Measurements from ENCODE around the gene NPPA. TPM values are rescaled to one million over a fixed set of nuclear protein-coding genes. Genes with fewer than 3 reads are reported as not detected.

The NPPA gene
- total and polyA plus RNA-seq, 9 of the 15 experiments (the other 6 are each of a cell fraction or from before 2014, with no cell fraction given) = not detected

DNA sequence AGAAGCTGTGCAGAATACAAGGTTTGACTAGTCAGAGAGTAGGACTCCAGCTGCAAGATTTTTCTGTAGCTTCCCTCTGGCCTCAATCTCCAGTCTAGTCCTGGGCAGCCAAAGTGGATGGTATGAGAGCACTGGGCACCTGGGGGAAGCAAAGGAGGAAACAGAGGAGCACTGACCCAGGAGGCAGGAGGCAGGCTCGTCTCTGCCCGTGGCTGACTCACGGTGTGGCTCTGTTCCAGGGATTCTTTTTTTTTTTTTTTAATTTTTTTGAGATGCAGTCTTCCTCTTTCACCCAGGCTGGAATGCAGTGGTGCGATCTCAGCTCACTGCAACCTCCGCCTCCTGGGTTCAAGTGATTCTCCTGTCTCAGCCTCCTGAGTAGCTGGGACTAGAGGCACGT is 15.3 kb upstream of the NPPA start:
- Histone ChIP-seq H3K4me1 (replicated peaks in 1 of 2; ENCODE audit: control insufficient read depth in 2 of 2, insufficient read depth in 2 of 2, low read length in 2 of 2) (peaks cover 0 to 10% of the 10 kb centered on the region in 2 experiments; a peak in 2 of 5 replicates), H3K4me3 (no peak overlapping the region), H3K9me1 (ENCODE audit: control insufficient read depth, insufficient read depth, low read length) (no peaks in the 10 kb centered on the region), H3K79me2 (ENCODE audit: control insufficient read depth, insufficient read depth, low read length) (no peaks in the 10 kb centered on the region), H3K27me3 (ENCODE audit: control insufficient read depth in 2 of 2, insufficient read depth in 2 of 2, low read length in 2 of 2) (peaks cover 27 to 29% of the 10 kb centered on the region in 2 experiments; a peak in 4 of 5 replicates), H3K9ac (ENCODE audit: insufficient read depth in 1 of 2, low read depth in 2 of 2, low read length in 2 of 2) (no peak overlapping the region), H3K4me2 (ENCODE audit: insufficient read depth, low read length) (no peak overlapping the region), H3K27ac (ENCODE audit: extremely low read depth, low read depth, low read length) (no peak overlapping the region), H3K9me3 (replicated peaks; ENCODE audit: control insufficient read depth, insufficient read depth, low read depth, low read length) (no peaks in the 10 kb centered on the region), H4K20me1 (replicated peaks; ENCODE audit: control insufficient read depth, insufficient read depth, low read length) (peaks cover 16% of the 10 kb centered on the region), H2AFZ (ENCODE audit: low read depth, low read length) (no peak overlapping the region), H3K36me3 (ENCODE audit: control insufficient read depth, insufficient read depth, low read length) (no peaks in the 10 kb centered on the region)
- ATAC-seq (no peak), FAIRE-seq (no peak), DNase-seq (ENCODE audit: extremely low read depth in 1 of 4, low spot score in 3 of 4) (no peak)
- in situ Hi-C loops (cut with MboI) (no loop called here), intact Hi-C loops (cut with micrococcal nuclease) (no loop called here)
- no TSS peak for BruUV-seq (replicated peaks)
- ChIA-PET CTCF (ENCODE audit: low intra/inter-chr PET ratio) (no interaction called here), POLR2A (interaction anchor here (0.6 to 2.8 kb wide), 7 partner anchors 9 to 1292 kb away, joined by 3 to 17 read pairs (median 4); no protein-coding TSS in a partner anchor)
- 0% methylated on average over 5 of the region's 6 CpGs for WGBS (ENCODE audit: insufficient coverage, low coverage, missing lambda C conversion rate)
- peak; percentile 58 for TF ChIP-seq NFIC (IDR thresholded peaks at IDR 0.05)
- TF ChIP-seq JUND (IDR thresholded peaks at IDR 0.05; ENCODE audit: borderline replicate concordance, low read depth, low read length) = 0 out of 2 replicates have a peak, but pooled peaks have one; percentile 19
- TF ChIP-seq JUND (tag; IDR thresholded peaks at IDR 0.05; ENCODE audit: borderline replicate concordance, low read depth, low read length) = no peak
- TF ChIP-seq TARDBP (IDR thresholded peaks at IDR 0.05) = no peak
- peak; percentile 47; the same call in 1 of the 2 replicates for TF ChIP-seq ZNF384 (IDR thresholded peaks at IDR 0.05; ENCODE audit: low read depth, low read length)
- peak; percentile 36; the same call in 1 of the 2 replicates for TF ChIP-seq FOSL1 (tag; conservative IDR thresholded peaks at IDR 0.05)
- TF ChIP-seq HNRNPLL (IDR thresholded peaks at IDR 0.05; ENCODE audit: low read depth, low read length, poor library complexity, severe bottlenecking) = no peak

All from K562 (cell line).